ENCODE data around the gene CLK1. TPM values are rescaled to one million over a fixed set of nuclear protein-coding genes. Genes with fewer than 3 reads are reported as not detected.

Gene CLK1
- total and polyA plus RNA-seq, 12 donors: 34.4 to 2,325 (median 84.8) TPM

DNA sequence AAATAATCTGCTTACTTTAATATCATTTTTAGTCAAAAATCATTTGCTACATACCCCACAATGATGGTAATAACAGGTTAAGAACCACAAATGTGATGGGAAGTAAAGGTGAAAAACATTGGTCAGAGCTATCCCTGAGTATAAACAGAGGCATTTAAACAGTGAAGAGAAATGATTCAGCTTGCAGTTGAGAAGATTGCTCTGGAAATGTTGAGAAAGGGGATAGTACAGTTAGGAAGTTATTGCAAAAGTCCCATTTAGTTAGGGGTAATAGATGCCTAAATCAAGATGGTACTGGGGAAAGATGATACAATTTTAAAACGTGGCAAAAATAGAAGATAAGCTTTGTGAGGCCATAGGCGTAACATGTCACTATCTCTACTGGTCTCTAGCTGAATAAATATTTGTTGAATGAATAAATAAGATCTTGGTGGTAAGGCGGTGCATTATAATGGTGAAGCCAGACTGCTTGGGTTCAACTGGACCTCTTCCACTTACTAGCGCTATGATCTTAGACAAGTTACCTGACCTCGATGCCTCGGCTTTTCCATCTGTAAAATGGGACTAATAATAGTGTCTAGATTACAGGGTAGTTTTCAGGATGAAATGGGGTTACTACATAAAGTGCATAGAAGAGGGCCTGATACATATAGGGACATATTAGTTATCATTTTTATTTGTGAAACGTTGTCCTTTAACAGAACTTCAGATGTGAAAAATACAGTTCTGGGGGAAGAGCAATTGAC lies 54.8 kb downstream of the CLK1 start:
- no peak for DNase-seq
- 82 to 87% (median 83%) methylated on average over 7 of the region's 7 CpGs for WGBS, 4 donors
- peaks cover 5 to 34% of the 10 kb centered on the region in 2 donors for H3K4me1 ChIP-seq (replicated peaks in 1 of 2)
- H3K9me3 ChIP-seq (replicated peaks in 1 of 3): no peaks in the 10 kb centered on the region
- peaks cover 0 to 8% of the 10 kb centered on the region in 2 donors for H3K36me3 ChIP-seq (replicated peaks in 1 of 2)
- intact Hi-C loops (cut with DNase I): loop anchor here in 1 of 2 donors (10.0 kb wide), 1 partner anchor 95 kb away; no protein-coding TSS in a partner anchor
- H3K27me3 ChIP-seq: no peaks in the 10 kb centered on the region
- TF ChIP-seq, protein P1, sequence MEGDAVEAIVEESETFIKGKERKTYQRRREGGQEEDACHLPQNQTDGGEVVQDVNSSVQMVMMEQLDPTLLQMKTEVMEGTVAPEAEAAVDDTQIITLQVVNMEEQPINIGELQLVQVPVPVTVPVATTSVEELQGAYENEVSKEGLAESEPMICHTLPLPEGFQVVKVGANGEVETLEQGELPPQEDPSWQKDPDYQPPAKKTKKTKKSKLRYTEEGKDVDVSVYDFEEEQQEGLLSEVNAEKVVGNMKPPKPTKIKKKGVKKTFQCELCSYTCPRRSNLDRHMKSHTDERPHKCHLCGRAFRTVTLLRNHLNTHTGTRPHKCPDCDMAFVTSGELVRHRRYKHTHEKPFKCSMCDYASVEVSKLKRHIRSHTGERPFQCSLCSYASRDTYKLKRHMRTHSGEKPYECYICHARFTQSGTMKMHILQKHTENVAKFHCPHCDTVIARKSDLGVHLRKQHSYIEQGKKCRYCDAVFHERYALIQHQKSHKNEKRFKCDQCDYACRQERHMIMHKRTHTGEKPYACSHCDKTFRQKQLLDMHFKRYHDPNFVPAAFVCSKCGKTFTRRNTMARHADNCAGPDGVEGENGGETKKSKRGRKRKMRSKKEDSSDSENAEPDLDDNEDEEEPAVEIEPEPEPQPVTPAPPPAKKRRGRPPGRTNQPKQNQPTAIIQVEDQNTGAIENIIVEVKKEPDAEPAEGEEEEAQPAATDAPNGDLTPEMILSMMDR (IDR thresholded peaks at IDR 0.05): no peak
- H3K27ac ChIP-seq: peak overlapping the region in 4 of 5 donors; percentile 95 to 99 (median 96)
- no peak overlapping the region for H3K4me3 ChIP-seq

Small RNAs within 50 kb of the gene (small RNA-seq; reads per million reads assigned to genes)
- gene RF00019 (0 reads per million in 2 donors), gene RNA5SP115 (0 reads per million in 2 donors), gene RNU6-312P (0 reads per million in 2 donors), gene RNU6-31P (0.08 to 0.83 reads per million in 2 donors), gene RNU6-762P (0 reads per million in 2 donors)

Other genes starting within 250 kb of the CLK1 start
- 100 to 1,000 TPM in 8 of 9 donors, 10 to 100 TPM in 1; 98.6 to 631 (median 218) TPM for gene BZW1, start 52.7 kb downstream of the CLK1 start, total RNA-seq
- gene BZW1, start 52.7 kb downstream of the CLK1 start, polyA plus RNA-seq: 100 to 1,000 TPM in 1 of 3 donors, 10 to 100 TPM in 2; 28.4 to 511 (median 30.2) TPM
- 100 to 1,000 TPM in 1 of 9 donors, 10 to 100 TPM in 8; 13.2 to 186 (median 30.9) TPM for gene PPIL3, start 24.4 kb upstream of the CLK1 start, total RNA-seq
- 10 to 100 TPM; 32.3 to 53.3 (median 34.0) TPM for gene PPIL3, start 24.4 kb upstream of the CLK1 start, polyA plus RNA-seq
- gene NIF3L1, start 24.7 kb upstream of the CLK1 start, total RNA-seq: 10 to 100 TPM; 10.1 to 45.8 (median 24.8) TPM
- 10 to 100 TPM; 15.8 to 60.1 (median 17.0) TPM for gene NIF3L1, start 24.7 kb upstream of the CLK1 start, polyA plus RNA-seq
- gene ORC2, start 99.0 kb upstream of the CLK1 start, total RNA-seq: 10 to 100 TPM in 8 of 9 donors, 1 to 10 TPM in 1; 5.0 to 30.7 (median 19.6) TPM
- gene ORC2, start 99.0 kb upstream of the CLK1 start, polyA plus RNA-seq: 10 to 100 TPM in 2 of 3 donors, 1 to 10 TPM in 1; 9.1 to 19.5 (median 12.5) TPM
- gene HYCC2, start 207.0 kb upstream of the CLK1 start, total RNA-seq: 10 to 100 TPM in 6 of 9 donors, 1 to 10 TPM in 3; 5.8 to 36.6 (median 22.2) TPM
- 10 to 100 TPM in 1 of 3 donors, 1 to 10 TPM in 2; 3.9 to 11.7 (median 8.7) TPM for gene HYCC2, start 207.0 kb upstream of the CLK1 start, polyA plus RNA-seq
- 100 to 1,000 TPM in 5 of 9 donors, 10 to 100 TPM in 4; 34.5 to 193 (median 102) TPM for gene NDUFB3, start 207.3 kb upstream of the CLK1 start, total RNA-seq
- gene NDUFB3, start 207.3 kb upstream of the CLK1 start, polyA plus RNA-seq: 100 to 1,000 TPM in 1 of 3 donors, 10 to 100 TPM in 2; 55.6 to 189 (median 91.8) TPM

Measured in adrenal gland (tissue), 12 donors.